ENCODE results near the gene NHLRC2.
"Not testable (repeated sequence)": the region's sequence is repeated elsewhere in the genome, so short reads cannot be mapped to it uniquely, and the experiment has no call there.

NHLRC2 gene

DNA sequence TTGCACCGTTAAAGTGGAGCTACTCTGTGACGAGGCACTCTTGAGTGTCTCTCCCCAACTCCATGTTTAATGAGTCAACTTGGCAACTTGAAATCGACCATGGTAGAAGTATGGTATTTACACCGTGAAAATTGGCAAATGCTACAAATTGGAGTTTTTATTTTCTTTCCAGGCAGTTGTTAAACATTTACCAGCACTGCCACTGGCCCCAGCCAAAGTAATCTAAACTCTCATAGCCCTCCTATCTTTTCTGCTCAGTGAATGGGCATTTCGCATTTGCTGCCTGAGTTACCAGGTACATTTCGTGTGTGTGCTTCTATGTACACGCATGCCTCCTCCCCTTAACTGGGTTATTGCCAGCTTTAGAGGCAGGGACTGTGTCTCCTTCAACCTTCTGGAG lies 83.3 kb downstream of the NHLRC2 start:
- no peak for DNase-seq

DNA sequence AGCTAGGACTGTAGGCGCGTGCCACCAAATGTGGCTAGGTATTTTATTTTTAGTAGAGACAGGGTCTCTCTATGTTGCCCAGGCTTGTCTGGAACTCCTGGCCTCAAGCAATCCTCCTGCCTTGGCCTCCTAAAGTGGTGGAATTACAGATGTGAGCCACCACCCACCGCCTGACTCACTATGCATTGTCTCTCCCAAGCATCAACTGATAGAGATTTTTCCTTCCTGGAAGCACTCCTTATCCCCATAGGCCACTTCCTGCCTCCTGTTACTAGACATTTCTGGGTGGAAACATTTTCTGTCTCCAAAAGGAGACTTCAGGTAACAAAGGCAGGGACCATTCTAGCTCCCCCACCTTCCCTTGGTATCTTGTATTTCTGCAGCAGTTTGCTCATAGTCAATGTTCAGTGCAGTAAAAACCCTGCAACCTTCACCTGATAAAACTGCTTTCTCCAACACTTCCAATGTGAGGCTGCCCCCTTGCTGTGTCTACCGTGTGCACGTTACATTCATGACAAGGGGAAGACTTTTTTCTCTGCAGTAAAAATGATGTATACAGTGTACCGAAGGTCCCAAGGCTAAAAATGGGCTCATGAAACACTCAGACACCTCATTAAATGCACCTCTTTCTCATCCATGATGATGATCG lies 84.9 kb downstream of the NHLRC2 start:
- no peak for DNase-seq

DNA sequence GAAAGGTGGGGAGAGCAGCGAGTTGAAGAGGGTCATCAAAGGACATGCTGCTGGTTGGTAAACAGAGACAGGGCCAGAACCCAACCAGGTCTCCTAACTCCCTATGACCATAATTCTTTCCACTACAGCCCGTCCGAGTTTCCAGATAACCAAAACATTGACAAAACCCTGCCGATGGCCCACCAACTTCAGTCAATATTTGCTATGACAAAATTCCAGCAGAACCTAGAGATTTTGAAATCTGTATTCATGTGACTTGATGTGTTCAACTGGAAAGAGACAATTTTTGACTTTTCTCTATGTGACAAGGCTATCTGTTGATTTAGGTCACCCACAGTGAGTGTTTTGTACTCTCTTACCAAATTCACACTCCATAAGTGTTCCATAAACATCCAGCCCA lies 86.7 kb downstream of the NHLRC2 start:
- DNase-seq = no peak

DNA sequence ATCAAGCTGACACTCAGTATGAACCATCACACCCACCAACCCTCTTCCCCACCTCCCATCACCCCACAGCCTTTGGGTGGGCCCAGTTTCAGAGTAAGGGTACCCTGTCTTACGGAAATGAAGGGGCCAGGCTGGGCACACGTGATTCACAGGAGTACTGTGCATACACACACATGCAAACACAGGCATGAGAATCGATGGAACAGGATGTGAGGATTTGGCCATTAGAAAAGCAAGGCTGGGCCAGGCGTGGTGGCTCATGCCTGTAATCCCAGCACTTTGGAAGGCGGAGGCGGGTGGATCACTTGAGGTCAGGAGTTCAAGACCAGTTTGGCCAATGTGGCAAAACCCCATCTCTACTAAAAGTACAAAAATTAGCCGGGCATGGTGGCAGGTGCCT lies 88.7 kb downstream of the NHLRC2 start:
- DNase-seq = not testable (repeated sequence)

DNA sequence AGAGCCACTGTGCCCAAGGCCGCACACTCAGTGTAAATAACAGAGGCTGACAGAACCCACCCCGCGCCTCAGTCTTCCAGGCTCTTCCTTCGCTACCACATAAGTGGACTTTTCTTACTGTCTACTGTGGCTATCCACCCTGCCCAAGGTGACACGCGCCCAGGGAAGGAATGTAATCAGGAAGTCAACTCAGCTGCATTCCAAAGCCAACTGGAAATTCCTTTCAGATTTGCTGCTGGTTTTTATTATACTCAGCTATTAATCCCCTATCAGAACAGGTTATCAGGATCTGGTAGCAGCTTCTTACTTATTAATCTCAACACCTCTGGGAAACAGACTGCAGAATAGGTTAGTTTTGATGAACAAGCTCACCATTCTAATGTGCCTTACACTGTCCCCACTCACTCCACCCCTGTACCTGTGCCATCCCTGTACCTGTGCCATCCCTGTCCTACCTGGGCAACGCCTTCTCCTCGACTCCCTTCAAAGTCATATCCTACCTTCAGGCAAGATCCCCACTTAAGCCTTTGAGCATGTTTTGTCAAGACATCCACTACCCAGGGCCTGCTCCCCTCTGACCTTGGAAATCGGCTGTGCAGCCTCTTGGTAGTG lies 90.7 kb downstream of the NHLRC2 start:
- DNase-seq = no peak

DNA sequence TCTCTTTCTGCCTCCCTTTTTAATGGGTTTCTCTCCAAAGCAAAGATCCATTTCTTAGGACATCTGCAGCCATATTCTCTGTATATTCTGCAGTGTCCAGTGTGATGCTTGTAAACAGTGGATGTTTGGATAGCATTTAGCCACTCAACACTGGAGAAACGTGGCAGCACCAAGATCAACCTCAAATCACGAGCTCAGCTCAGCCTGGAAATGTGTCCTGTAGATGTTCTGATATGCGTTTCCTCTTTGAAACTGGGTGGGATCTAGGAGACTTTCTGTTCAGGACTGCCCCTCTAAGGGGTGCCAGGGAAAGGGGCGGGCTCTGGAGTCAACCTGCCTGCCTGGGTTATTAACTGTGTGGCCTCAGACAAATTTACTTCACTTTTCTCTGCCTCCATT lies 91.2 kb downstream of the NHLRC2 start:
- no peak for DNase-seq

DNA sequence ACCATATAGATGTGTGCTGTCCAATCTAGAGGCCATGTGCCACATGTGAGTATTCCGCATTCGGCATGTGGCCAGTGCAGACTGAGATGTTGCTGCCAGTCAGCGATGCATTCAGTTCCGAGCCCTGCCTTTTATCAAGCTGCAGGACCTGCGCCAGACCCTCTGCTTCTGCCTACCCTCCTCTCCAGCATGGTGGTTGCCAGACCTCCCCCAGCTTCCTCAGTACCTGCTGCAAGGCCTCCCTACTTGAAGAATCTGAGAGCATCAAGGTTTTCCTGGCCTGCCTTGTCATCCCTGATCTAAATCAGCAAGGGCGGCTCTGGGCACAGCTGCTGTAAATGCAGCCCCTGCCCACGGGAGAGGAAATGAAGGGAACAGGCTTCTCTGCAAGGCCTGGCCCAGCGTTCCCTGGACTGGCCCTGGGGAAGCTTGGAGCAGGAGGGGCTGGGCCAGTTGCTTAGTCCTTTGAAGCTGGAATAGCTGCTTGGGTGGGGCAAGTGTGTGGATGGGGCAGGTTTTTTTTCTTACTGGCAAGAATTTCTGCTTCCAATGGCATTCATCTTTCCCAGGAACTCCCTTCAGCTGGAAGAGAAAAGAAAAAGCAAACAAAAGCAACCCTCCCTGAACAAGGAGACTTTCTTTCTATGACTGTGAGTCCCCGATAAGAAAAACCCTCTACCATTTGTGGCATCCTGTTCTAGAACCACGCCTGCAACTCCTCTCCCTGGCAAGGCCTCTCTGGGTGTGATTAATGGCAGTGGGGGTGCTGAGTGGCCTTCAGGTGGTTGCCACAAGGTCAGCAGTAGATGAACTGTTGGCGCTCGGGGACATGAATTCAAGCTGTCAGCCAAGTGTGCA lies 93.0 kb downstream of the NHLRC2 start:
- DNase-seq = no peak

DNA sequence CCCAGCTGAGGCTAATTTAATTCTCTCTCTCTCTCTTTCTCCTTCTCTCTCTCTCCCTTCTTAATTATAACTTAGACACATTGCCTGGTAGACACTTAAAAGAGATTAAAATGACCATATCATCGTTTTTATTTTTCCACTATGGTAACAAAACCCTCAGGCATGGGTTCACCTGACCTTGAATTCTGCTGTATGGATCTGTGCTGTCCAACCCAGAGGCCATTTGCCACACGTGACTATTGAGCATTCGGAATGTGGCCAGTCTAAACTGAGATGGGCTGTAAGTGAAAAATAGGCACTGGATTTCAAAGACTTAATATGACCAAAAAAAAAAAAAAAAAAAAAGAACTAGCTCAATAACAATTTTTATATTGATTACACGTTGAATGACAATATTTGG lies 93.6 kb downstream of the NHLRC2 start:
- no peak for DNase-seq

DNA sequence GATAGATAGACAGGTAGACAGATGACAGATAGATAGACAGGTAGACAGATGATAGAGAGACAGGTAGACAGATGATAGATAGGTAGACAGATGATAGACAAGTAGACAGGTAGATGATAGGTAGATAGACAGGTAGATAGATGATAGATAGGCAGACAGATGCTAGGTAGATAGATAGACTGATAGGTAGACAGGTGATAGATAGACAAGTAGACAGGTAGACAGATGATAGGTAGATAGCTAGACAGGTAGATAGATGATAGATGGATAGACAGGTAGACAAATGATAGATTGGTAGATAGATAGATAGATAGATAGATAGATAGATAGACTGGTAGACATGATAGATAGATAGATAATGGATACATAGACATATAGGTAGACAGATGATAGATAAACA lies 95.8 kb downstream of the NHLRC2 start:
- DNase-seq = no peak

DNA sequence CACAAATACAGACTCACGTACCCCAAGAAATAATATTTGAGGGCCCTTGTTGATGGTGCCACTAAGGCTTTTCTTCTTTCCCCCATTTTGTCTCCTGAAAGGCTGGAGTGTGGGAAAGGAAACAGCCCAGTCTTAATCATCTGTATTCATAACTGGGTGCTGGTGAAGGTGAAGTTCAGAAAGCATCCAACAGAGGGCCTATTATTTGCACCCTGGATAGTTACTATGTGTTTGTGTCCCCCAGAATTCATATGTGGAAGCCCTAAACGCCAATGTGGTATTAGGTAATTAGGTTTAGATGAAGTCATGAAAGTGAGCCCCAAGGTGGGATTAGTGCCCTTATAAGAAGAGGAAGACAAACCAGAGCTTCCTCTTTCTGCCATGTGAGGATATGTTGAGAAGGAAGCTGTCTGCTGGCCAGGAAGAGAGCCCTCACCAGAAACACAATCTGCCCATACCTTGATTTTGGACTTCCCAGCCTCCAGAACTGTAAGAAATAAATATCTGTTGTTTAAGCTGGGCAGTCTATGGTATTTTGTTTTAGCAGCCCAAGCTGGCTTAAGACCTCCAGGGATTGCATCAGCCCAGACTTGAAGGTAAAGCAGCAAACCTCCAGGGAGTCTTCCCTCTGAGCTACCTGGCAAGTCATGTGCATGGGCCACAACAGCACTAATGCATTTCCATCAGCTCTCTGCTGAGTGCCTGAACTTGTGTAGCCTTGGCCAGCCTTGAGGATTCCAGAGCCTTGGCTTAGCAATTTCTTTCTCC lies 99.2 kb downstream of the NHLRC2 start:
- no peak for DNase-seq

DNA sequence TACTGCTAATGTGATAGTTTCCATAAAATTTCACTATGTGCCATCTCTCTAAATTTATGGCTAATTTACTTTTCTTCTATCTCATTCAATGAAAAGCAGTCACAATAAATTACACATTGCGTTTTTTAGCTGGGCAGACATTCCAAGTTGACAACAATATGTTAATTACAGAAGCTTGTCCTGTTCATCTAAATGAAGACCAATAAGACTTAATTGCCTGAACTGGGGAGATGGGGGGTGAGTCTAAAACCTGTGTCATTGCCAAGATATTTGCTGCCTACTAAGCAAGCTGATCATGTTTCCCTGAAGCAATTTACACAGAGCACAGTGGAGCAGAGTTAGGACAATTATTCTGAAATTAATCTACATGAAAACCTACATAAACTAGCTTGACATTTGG lies 99.9 kb downstream of the NHLRC2 start:
- no peak for DNase-seq

DNA sequence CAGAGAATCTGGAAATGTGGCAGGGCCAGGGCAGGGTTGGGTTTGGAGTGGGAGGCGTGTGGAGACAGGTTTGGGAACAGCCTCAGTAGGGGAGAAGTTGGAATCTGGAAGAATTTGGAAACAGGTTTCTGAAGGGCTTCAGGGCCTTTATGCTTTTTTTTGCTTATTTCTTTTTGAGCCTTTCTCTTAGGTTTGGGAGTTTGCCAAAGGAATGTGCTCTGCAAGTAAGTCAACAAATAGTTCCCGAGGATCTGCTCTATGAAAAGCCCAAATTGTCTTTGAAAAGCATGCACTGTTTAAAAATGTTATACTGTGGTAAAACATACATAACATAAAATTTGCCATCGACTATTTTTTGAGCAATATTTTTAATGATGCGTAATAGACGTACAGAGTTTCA lies 102.6 kb downstream of the NHLRC2 start:
- DNase-seq = no peak

DNA sequence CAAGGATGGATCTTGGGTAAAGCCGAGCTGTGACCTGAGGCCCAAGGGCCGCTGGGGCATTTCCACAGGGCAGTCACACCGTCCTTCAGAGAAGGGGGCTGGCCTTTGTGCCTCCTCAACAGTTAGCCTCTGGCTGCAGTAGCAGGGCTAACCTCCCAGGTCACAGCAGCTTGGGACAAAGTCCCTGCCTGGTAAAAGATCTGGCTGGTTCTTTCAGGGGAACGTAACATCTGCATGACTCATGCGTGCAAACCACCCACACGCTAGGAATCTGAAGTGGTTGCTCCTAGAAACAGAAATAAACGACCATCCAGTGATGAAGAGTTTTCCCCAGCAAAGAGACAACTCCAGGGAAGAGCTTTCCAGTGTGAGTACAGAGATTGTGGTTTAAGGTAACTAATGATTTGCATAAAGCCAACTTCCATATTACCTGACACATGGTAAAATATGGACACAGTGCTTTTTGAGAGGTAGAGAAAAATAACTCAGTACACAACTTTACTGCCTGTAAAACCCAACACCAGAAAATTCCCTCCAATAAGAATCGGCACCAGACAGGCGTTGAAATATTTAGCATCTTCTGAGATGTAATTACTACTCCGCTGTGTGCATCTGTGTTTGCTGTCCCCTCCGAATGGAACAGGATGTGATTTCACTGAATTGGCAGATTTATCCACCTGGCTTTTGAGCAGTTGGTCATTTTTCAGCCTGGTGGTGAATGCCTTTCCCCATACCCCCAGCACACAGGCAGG lies 104.3 kb downstream of the NHLRC2 start:
- peak in 3 of 51 donors; percentile 11 to 38 (median 26) for DNase-seq

DNA sequence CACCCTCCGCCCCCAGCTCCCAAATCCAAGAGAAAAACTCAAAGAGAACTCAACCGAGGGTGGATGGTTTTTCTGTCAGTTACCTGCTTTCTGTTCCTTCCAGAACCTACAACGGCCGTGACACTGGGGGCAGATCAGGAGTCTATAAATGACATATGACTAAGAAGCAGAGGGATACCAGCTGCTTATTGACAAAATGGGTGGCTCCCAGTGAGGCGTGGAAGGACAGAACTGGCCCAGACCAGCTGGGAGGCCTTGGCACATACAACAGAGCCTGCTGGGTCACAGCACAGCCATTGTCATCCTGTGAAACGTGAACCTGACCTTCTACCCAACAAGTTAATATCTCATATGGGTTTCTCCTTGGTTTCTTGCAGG lies 104.9 kb downstream of the NHLRC2 start:
- DNase-seq = no peak

DNA sequence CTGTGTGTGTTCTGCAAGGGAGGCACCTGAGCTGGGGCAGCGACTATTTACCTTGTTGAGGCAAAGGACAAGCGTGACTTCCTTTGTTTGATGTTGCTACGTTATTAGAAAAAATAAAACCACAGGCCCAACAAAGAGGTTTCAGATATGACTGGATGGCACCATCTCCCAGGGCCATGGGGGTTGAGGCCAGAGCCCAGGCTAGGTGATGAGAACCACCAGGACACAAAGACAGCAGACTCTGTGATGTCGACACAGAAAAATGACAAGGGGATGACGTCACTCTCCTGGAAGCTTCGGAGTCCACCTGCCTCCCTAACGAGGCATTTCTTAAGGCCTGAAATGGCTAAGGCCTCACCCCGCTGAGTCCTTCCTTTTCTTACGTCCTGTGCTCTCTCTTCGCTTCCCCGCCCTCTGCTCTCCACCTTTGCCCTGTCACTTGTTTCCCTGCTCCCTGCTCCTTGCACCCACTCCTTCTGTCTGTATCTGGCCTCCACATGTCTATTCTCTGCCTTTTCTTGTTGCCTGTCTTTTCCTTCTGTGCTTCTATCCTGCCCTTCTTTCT lies 106.2 kb downstream of the NHLRC2 start:
- no peak for DNase-seq

DNA sequence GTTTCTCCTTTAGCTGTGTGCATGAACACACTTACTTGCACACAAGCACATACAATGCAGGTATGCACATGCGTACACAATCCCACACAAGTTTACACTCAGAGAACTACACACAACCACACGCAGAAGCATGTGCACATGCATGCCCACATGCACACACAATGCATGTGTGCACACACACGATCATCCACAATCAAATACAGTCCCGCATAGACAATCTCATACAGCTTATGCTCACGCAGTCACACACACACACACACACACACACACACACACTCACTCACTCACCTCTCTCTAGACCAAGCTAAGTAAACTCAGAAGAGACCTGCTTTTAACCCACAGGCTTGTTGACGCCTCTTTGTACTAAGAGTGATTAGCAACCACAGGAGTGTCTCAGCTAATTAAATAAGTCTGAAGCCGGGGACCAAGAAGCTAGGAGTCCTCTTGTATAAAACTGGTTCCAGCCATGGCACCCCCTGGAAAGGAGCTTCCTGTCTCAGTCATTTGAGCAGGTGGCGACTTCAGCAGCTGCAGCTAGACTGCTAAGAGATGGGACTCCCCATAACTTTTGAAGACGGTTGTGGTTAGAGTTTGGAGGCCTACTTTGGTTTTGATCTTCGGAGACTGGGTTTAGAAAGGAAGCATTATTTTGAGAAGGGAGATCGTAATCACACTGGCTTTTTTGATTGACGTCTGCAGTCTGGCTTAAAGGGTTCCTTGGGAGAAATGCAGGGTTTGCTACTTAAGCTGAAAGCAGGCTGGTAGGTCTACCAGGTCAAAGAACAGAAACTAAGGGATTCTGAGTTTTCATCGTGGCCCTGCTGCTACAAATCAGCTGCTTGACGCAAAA lies 106.9 kb downstream of the NHLRC2 start:
- no peak for DNase-seq

DNA sequence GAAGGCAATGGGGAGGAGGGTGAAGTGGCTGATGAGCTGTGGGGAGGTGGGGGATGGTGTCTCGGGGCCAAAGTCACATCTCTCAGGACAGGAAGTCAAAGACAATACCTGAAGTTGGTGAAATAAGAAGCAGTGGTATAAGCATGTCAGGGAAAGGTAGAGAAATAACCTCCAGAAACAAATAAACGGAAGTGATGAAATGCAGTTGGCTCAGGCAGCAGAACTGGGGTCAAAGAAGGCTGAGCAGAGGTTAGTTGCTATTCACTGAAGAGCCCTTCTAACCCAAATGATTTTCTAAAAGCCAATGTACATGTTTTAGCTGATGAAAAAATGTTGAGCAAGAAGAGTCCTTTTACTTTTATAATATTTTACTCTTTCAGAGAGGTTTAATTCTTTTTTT lies 110.6 kb downstream of the NHLRC2 start:
- no peak for DNase-seq

DNA sequence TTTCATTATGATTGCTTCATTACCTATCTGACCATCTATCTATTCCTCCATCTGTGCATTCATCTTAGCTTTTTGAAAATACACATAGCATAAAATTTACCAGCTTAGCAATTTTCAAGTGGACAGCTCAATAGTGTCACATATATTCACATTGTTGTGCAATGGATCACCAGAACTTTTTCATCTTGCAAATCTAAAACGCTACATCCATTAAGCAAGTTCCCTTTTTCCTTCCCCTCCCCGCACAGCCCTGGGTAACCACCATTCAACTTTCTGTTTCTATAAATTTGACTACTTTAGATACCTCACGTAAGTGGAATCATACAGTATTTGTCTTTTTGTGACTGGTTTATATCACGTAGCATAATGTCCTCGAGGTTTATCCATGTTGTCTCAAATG lies 111.2 kb downstream of the NHLRC2 start:
- DNase-seq = no peak

All from hypothalamus (tissue), 51 donors.